ENCODE data around the gene SURF6.

SURF6 gene

DNA sequence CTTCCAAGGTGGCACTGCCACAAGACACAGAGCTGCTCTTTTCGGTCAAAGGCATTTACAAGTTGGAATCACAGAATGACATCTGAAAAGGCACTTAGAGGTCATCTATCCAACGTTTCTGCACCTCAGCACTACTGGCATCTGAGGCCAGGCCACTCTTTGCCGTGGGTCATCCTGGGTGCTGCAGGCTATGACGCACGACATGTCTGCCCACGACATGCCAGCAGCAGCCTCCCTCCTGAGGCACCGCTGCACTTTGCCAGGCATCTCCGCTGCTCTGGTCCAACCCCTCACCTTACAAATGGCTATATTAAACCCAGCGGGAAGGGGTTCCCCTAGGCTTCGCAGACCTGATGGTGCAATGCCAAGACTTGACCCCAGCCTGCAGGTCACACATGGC is 31.8 kb upstream of the SURF6 start:
- no peak for DNase-seq

DNA sequence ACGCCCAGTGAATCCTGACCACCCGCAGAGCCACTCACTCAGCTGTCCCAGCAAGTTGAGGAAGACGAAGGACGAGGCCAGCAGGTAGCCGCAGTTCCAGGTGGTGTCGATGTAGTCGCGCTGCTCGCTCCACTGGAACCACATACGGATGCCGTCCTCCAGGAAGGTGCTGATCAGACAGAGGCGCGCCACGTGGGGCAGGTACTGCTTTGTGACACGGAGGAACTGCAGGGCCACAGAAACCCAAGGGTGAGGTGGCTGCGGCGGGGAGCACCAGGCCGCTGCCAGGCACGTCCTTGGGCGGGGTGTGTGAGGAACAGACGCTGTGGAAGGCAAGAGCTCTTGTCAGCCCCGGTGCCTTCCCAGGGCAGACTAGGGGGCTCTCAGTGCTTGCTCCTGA is 31.2 kb upstream of the SURF6 start:
- DNase-seq, result no peak

DNA sequence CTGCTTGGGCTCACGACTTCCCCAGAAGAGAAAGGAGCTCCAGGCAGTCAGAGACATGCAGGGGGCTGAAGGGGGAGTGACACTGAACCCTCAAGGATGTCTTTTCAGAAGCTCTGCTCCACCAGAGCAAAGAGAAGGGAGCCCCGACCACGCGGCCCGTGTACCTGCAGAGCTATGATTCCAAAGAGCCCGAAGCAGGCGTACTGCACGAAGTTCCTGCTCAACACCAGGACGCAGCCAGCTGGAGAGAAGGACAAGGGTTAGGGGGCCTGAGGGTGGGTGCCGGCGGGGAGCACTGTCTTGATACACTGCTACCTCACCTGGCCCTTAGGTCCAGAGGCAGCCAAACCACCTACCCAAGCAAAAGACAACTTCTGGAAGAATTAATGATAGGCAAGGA is 30.4 kb upstream of the SURF6 start:
- DNase-seq, result no peak

DNA sequence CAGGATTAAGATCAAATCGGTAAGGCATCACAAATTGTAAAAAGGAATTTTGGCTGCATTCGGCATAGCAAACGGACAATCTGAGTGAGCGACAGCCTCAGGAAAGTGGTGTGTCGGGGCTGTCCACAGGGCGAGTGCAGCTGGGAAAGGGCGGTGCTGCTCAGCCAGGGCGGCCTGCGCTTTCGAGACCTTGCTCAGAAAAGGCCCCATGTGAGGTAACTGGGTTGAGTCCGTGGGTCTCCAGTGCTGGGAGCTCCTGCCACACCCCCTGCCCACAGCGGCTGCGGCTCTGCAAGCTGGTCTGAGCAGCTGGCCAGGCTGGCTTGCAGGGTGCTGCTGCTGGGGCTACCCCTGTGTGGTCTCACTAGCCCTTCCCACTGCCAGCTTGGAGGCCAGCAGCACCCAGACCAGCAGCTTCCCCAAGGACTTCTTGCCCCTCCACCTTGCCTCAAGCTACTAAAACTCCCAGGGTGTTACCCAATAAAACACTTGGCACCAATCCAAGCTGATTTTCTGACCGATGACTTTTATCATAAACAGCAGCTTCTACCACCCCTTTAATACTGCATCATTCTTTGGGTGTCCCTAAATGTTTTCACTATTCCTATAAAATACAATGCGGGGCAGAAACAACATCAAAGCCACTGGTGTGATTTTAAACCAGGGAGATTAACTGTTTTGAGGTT is 26.5 kb upstream of the SURF6 start:
- DNase-seq, result no peak

DNA sequence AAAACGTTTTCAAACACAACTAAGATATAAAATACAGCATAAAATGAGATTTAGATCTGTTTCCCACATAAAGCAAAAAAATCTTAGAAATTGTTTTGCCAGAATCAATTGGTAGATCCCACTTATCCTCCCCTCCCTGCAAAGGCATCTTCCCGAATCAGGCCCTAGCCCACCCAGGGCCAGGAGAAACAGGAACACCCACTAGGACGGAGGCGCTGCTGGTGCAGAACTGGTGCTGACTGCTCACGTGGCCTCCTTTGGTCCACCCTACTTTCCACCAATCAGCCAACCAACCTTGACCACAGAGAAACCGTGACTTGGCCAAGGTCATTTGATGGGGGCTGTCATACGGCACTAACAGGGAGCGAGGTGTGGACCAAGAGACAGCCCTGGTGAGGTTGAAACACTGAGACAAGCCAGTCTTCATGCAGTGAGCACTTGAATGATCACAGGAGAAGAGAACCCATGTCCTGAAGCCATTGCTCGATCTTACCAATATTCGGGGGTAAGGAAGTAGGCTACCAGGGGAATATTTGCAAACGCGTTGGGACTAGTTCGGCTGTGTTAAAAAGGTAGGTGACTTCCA is 25.6 kb upstream of the SURF6 start:
- DNase-seq, result no peak

DNA sequence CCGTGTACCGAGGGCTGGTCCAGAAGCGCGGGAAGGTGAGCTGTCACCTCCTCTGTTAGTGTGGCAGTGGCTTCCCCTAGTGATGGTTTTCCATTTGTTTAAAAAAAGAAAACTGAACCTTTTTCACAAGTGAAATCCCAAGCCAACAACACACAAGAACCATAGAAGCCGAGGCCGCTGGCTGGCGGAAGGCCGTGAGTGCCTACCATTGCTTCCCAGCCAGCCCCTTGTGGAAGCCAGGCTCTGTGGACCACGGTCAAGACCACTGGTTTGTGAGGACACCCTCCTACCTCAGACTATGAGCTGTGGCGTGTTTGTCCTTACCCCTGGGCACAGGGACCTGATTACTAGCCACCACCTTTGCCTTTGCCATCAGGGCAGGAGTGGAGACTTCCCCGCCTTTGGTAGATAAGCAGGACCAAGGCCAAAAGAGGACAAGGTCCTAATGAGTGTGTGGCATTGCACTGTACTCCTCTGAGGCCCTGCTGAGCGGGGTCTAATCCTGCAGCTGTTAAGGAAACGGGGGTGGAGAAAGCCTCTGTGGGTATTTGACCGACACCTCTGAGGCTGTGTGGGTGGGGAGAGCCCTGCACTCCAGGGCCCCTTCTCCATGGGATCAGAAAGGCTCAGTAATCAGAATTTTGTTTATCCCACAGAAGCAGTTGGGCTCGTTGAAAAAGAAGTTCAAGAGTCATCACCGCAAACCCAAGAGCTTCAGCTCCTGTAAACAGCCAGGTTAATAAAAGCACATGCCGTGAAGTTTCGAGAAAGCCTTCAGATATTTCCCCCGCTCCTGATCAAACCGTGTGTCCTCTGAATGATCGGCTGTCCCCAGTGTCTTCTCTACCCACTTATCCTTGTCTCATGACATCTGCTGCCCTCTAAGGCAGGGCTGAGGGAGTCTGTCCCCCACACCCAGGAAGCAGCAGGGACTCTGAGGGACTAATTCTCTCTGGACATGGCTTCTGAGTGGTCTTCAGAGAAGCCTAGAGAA is 24.7 kb upstream of the SURF6 start:
- DNase-seq, result peak; percentile 44 to 48

DNA sequence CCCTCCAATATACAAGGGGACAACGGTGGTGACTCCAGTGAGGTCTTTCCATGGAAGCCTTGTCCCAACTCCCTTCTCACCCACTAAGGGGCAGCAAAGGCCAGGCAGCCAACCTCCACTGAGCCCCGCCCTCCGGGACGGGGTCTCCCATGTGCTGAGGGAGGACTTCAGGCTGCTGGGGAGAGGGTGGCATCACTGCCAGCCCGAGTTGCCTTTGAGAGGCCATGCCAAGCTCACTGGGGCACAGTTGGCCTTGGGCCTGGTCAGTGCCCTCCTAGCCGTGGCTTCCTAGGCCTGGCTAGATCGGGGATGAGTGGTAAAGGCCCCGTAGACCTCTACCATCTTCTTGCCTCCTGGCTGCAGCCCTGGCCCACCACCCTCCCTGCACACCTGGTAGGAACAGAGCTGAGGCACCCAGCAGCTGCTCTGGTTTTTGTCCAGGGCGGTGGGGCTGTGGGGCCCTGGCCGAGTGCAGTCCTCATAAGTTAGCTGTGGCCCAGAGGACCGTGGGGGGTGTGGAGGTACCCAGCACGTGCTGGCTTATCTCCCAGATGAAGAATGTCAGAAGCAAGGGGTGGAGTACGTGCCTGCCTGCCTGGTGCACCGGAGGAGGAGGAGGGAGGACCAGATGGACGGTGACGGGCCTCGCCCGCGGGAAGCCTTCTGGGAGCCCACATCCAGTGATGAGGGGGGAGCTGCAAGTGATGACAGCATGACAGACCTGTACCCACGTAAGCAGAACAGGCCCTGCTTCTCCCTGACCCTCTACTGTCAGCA is 23.6 kb upstream of the SURF6 start:
- DNase-seq, result peak; percentile 53 to 64

DNA sequence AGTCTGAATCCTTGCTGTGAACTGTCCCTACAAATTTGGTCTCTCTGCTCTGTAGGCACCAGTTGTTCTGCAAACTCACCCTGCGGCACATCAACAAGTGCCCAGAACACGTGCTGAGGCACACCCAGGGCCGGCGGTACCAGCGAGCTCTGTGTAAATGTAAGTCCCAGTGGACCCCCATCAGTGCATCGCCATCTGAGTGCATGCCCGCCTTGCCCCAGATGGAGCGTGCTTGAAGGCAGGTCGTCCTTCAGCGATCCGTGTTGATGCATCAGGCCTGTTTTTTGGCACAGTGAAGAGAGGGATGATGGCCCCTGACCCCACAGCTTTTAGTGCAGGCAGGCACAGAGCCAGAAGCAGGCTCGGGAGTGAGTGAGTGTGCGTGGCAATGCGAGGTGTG is 21.7 kb upstream of the SURF6 start:
- DNase-seq, result no peak

DNA sequence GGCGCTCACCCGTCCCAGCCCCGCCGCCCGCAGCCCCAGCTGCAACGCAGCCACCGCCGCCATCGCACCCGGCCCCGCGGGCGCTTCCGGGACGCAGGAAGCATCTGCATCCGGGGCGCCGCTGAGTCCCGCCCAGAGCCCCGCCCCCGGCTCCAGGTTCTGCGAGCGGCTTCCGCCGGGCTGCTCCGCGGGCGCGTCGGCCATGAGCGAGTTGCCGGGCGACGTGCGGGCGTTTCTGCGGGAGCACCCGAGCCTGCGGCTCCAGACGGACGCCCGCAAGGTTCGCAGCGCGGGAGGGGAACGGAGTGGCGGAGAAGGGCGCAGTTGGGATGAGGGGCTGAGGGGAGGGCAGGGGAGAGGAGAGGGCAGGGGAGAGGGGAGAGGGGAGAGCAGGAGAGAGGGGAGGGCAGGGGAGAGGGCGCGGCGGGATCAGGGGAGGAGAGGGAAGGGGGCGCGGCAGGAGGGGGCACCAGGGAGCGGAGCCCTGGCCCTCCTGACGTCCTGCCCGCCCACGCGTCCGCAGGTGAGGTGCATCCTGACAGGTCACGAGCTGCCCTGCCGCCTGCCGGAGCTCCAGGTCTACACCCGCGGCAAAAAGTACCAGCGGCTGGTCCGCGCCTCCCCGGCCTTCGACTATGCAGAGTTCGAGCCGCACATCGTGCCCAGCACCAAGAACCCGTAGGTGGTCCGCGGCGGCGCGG is 20.6 kb upstream of the SURF6 start, which contains the start of the genes SURF1 and SURF2:
Gene SURF1 (minus strand): TSS at position 97 of the 701 bp plus-strand sequence. CDS start 34 bp downstream, at position 63.
Gene SURF2 (plus strand): TSS at position 160 of the 701 bp plus-strand sequence. CDS start 43 bp downstream, at position 203.
- peak; percentile 91 to 94 for DNase-seq

DNA sequence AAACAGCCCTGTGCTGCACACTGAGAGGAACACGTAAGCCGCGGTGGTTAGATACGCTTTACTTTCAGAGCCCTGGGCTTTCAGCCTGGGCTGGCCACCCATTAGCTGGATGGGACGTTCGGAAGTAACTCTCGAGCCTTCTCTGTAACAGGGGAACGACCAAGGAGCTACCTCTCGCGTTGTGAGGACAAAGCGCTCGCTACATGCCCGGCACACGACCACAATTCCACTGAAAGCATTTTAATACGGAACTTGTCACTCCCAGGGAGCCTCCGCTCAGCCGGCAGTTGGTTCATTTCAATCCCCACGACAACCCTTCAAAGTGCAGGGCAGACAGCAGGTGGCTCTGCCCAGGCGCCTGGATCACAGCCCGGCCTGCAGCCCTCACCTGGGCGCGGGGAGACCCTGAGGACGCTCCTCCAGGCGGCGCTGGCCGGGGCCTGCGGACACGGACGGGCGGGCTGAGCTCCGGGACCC is 19.9 kb upstream of the SURF6 start:
- peak; percentile 43 to 45 for DNase-seq

DNA sequence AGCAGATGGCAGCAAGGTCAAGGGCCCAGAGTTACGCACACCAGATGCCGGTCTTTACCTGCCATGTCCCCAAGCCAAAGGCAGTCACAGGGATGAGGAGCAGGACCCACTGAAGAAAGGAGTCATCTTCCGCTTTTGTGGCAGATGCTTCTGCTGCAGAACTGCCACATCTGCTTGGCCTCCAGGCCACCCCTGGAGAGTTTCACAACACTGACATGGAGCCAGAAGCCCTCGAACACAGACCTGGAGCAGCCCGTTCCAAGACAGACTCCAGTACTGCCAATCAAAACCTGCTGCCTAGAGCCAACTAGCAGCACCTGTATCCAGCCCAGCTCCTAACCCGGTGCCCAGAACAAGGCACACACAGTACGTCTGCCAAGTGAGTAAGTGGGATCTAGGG is 18.8 kb upstream of the SURF6 start:
- no peak for DNase-seq

DNA sequence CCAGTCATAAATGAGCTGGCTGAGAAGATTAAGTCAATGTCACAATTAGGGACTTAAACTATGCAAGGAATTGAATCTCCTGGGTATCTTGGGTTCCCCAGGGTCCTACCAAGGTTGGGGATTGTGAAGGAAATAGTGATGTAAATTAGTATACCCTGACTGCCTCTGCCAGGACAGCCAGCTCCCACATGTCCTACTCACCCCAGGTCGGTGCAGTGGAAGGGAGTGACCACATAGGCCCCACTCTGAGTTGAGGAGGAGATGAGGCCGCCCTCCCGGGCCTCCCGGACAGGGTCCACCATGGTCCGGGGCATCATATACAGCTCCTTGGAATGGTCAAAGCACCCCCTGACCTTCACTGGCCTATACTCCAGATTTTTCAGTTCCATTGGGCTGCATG is 17.6 kb upstream of the SURF6 start:
- peak in 1 of 2 experiments; percentile 49 for DNase-seq

DNA sequence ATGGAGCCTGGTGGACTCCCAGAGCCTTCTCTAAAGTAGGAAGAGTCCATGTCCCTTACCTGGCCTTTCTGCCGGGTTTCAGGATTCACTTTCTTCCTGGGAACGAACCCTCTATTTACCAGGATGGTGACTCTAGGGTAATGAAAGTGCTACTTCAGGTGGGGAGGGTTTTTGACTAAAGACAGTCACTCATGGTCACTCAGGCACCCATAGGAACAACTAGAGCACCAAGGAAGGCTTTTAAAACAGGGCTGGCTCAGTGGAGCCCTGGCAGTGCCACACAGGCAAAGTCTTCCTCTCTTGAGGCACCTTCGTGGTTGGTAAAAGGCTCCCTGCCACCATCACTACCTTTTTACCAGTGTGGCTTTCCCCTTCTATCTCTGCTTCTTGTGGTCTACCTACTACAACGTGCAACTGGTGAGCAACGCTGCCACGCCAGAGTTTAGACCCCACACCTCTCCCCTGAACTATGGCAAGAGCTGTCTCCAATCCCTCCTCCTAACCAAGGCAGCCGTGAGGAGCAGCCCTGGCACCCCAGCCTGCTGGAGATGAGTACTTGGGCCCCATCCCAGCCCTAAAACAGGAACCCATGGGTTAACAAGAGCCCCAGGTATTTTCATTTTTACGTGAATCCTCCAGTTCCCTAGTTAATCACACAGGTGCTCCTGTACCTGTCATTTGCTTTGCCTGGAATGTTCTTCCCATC is 16.8 kb upstream of the SURF6 start:
- peak; percentile 55 to 57 for DNase-seq

DNA sequence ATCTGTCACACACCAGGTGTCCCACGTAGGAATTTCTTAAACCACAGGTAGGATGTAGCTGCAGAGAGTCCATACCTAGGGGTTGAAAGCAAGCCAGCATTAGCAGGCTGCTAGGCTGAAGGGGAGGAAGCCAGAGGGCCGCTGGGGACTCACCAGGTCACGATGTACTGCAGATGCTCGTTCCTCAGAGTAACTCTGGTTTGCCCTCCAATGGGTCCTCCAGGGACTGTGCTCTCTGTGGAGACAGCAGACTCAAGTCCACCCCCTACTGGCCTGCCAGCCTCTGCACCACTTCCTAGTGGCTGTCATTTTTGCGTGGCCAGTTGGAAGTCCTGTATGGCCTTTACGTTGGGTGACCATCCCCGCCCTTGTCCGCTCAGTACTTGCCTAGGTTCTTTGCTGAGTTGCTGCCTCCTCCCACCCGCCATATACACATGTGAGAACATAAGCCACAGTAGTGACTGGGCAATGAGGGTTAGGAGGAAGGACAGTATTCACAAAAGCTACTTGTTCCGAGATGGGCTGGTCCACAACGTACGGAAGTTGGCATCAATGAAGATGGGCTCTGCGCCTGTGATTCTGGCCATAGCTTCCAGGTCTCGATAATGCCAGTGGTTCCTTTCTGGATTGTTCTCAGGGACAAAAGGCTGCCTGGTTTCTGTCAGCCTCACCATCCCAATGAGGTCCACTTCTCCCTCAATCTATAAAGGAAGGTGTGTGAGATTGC is 16.1 kb upstream of the SURF6 start:
- peak; percentile 68 to 74 for DNase-seq

DNA sequence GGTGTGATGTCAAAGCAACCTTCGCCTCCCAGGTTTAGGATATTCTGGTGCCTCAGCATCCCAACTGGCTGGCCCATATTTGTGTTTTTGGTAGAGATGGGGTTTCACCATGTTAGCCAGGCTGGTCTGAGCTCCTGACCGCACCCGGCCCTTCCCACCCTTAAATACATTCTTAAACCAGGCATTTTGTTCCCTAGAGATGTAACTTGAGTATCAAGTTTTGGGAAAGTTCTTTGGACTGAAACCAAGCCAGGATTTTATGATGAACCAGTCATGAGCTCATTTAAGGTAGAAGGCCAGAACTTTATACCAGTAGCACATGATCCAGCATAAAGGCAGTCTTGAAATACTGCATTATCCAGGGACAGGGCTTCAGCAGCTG is 15.5 kb upstream of the SURF6 start:
- DNase-seq, result no peak

DNA sequence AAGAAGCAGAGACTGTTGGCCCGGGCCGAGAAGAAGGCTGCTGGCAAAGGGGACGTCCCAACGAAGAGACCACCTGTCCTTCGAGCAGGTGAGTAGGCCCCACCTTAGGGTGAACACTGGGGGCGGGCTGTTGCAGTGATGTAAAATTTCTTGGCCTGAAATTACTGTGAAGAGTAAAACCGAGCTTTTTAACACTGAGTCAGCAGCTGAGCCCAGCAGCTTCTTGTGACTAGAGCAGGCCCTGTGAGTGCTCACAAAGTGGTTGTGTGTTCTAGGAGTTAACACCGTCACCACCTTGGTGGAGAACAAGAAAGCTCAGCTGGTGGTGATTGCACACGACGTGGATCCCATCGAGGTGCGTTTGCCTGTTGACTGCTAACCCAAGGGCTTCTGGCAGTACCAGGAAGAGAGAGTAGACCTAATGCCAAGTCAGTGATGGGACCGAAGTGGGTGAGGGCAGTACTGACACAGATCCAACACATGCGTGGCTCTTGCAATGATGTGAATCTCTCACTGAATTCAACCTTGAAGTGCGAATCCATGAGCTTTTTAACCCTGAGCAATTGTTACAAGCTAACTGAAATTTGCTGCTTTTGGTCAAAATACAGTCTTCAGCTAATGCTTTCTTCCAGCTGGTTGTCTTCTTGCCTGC is 14.1 kb upstream of the SURF6 start:
- DNase-seq, result peak; percentile 51 to 64

DNA sequence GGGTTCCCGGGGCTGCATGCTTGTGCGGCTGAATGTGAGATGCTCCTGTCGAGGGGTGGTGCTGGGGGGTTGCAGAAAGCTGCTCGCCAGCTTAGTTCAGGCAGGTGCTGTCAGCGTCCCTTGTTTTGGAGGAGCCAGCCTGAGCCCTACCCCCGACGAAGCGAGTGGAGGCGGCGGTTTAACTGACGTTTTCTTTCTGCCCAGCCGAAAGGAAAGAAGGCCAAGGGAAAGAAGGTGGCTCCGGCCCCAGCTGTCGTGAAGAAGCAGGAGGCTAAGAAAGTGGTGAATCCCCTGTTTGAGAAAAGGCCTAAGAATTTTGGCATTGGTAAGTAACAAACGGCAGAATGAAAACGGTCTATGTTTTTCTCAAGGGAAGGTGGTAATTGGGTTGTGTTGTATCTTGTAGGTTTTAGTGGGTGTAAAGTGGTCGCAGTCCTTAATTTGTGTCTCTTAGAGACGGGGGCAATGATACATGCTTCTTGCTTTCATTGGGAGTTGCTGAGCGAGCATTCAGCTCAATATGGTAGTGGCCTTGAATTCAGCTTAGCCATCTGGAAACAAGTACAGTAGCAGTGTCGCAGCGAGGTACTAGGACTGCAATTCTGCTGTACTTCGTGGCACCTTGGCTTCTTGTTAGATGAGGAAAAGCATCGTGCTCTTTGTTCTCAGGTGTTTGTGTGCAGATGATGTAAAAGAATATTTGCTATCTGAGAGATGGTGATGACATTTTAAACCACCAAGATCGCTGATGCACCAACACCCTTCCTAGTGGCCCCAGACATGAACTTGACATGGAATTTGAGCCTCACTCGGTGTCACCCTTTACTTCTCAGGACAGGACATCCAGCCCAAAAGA is 13.0 kb upstream of the SURF6 start:
- DNase-seq, result no peak

DNA sequence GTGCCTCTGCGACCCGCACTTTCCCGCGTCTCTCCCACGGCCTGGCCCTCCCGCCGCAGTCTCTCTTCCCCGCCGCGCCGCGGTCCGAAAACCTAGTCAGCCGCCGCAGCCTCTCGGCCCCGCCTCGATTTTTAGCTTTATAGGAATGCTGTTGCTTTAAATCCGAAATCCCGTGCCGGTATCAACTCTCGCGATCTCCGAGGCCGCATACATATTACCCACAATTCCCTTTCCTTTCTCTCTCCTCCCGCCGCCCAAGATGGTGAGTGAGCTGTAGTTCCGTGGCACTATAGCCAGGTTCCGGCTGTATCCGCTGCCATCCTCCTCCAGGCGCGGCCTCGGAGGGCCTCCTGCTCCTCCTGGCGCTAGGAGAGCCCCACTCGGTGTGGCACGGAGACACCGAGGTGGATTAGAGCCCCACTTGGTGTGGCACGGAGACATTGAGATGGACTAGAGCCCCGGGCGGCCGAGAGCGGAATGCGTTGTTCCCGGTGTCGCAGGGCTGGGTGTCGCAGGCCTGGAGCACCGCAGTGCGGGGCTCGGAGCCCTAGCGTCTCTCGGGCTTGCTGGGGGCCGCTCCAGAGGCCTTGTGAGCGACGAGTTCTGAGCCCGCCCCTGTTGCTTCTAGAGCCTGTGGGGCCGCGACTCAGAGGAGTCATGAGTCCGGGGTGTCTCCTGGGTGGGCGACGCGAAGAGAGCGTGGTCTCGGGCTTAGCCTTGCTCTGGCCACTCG is 12.2 kb upstream of the SURF6 start, which contains the start of the genes MED22 and RPL7A:
Gene MED22 (minus strand): TSS at position 147 of the 733 bp plus-strand sequence. CDS start 1,469 bp downstream, outside the sequence.
Gene RPL7A (plus strand): TSS at position 234 of the 733 bp plus-strand sequence. CDS start 26 bp downstream, at position 260.
- DNase-seq, result peak; percentile 95 to 96
